HG02571 (cell line): ENCODE results near the gene PHLDA1.
A peak's percentile ranks its signal among the peaks of the same experiment; 100 is the strongest.
"Not testable (repeated sequence)": the region's sequence is repeated elsewhere in the genome, so short reads cannot be mapped to it uniquely, and the experiment has no call there.

Experiments used
- ATAC-seq: cut with Tn5 transposase; IDR thresholded peaks from one replicate; pipeline ENCODE4 v1.9.1; 2021; ENCODE audit warnings: mild to moderate bottlenecking, moderate library complexity; ENCODE audit not compliant: unreplicated experiment

PHLDA1 gene

GRCh38 chr12:75987709-75988108, 43.9 kb downstream of the PHLDA1 start:
- ATAC-seq: not testable (repeated sequence)

- no peak for ATAC-seq
Measured at GRCh38 chr12:75986001-75986746, 45.4 kb downstream of the PHLDA1 start.

GRCh38 chr12:75985566-75985965, 46.0 kb downstream of the PHLDA1 start:
- ATAC-seq: no peak

DNA sequence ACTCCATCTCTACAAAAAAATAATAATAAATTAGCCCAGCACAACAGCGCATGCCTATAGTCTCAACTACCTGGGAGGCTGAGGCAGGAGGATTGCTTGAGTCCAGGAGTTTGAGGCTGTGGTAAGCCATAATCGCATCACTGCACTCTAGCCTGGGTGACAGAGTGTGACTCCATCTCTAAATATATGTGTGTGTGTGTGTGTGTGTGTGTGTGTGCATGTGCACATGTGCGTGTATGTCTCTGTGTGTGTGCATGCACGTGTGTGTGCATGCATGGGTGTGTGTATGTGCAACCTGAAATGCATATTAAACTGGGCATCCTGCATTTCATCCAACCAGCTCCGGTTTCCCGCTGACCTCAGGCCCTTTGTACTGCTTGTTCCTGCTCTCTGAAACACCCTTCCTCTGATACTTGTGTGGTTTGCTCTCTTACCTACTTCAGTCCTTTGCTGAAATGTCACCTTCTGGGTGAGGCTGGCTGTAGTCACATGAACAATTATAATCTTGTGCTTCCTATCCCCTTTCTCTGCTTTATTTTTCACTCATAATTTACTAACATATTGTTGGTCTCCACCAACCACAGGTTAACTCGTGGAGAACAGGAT, 46.9 kb downstream of the PHLDA1 start:
- no peak for ATAC-seq

- not testable (repeated sequence) for ATAC-seq
Measured at GRCh38 chr12:75983851-75984250, 47.7 kb downstream of the PHLDA1 start.

DNA sequence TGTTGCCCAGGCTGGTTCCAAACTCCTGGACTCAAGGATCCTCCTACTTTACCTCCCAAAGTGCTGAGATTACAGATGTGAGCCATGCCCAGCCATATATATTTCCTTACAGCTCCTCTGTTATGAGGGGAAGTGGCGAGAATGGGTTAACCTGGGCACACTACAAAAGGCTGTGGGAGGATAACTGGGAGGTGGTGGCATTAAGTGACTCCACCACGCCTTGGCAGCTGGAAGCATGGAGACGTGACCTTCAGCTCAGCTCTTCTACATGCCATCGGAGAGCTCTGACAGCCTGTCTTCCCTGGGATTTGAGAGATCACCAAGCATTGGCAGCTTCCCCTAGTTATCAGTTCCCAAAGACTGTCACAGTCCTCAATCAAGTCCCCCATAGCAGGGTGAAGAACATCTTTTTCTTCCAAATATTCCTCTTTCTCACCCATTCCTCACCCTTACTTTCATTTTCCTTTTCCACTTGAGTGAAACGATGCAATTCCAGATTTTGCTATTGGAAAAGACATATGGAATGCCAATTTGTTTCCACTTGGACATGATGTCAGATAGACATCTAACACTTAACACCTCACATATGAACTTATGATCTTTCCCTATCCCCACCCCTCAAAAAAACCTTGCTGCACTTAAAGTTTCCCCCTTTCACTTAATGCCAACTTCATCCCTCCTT, 48.5 kb downstream of the PHLDA1 start:
- no peak for ATAC-seq

DNA sequence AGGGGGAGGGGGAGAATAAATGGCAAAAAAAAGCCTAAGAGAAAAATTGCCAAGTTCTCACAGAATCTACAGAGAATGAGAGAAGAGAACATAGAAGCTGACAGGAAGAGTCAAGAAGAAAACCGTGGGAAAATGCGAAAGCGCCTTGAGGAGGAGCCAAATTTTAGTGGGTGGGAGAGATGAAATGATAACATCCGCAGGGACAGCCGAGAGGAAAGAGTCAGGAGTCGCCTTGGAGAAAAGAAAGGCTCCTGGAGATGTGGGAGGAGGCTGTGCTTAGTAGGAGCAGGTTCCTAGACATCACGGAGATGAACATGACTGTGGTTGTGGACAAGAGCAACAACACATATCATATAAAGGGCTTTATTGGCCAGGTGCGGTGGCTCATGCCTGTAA, 49.4 kb downstream of the PHLDA1 start:
- no peak for ATAC-seq

DNA sequence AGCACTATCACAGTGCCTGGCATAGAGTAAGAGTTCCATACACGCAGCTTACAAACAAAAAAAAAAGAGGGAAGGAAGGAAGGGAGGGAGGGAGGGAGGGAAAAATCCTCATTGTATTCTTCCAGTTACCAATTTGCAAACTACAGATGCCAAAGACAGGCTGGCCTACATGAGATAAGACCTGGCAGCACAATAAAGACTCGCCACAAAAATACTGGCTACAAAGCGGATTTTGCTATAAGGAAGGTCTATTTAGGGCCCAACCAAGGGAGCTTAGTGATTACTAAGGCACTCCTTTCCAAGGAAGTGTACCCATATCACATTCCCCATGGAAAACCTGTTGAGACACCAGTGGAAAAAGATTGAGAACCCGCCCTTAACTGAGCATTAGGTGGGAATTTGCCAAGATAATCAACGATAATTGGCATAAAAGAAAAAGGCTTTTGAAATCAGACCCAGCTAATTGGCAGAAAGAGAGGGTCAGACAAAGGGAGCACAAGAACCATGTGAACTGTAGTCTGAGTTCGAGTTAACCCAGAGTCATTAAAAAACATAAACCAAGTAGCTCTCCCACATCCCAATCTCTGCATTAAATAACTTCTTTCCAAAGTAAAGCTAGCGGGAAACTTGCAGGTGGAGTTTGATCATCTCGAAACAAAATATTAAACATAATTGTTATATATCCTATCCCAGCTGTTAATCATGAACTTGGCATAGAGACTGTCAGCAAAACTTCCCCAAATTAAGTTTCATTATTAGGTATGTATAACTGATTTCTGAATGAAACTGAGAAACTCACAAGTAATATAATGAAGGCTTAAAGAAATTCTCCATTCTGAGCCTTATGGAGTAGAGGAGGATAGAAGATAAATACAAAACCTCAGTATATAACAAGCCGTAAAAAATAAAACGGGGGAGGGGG, 50.1 kb downstream of the PHLDA1 start:
- ATAC-seq: no peak

GRCh38 chr12:75979181-75979580, 52.4 kb downstream of the PHLDA1 start:
- ATAC-seq: peak; percentile 28

DNA sequence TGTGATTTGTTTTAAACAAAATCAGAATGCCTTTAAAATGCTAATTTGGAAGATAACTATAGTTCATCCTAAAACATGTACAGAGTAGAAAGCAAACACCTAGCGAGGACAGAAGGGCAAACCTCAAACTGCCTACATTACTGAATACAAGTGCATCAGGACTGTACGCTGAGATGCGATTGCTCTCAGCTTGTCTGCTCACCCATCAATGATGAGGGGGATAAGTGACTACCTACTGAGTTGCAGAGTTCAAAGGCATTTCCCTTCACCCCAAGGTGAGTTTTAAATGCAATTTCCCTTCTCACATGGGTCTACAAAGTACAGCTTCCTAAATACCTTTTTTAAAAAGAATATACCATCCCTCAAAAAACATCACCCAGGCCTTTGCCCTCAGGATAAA, 52.9 kb downstream of the PHLDA1 start:
- ATAC-seq: no peak

GRCh38 chr12:75977952-75978671, 53.5 kb downstream of the PHLDA1 start:
- peak; percentile 97 for ATAC-seq

DNA sequence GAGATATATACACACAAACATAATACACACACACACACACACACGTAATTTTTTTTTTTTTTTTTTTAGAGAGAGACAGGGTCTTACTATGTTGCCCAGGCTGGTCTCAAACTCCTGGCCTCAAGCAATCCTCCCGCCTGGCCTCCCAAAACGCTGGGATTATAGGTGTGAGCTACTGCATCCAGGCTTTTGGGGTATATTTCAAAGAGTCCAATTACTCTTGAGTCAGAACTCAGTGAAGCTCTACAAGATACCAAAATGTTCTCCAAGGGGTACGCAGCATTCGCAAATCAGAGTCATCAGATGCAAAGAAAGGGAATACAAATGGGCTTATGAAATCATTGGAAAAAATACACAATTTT, 54.0 kb downstream of the PHLDA1 start:
- ATAC-seq: peak; percentile 2

DNA sequence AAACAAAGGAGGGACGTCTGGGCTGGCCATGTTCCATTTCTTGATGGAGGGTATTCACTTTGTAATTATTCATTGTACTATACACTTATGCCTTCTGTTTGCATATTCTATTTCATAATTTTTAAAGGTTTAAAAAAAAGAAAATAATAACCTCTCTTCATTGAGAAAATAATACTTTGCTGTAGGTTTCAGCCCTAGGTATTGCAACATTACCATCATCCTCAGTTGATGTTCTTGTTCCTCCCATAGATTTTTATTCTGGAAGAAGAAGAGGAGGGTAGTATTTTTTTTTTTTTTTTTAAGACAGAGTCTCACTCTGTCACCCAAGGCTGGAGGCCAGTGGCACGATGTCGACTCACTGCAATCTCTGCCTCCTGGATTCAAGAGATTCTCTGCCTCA, 54.7 kb downstream of the PHLDA1 start:
- ATAC-seq: no peak

DNA sequence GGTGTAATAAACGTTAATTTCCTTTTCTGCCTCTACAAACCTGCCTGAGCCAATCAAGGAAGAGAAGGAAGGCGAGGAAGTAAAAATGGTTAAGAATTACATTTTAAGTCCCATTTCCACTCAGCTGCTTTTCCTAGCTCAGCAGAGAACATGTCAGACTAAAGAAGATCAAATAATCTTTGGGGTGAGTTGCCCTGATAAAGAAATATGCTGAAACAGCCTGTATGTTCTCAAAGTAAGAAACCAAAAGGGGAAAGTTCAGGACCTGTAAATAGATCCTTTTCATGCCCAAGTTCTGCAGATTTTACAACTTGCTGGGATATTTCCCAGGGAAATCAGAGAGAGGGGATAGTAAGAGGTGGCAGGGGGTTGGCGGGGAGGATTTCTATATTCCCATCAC, 55.5 kb downstream of the PHLDA1 start:
- no peak for ATAC-seq

- no peak for ATAC-seq
Measured at GRCh38 chr12:75975702-75976101, 55.9 kb downstream of the PHLDA1 start.
